Activated T-helper 2 cell treated with anti-CD3 and anti-CD28 coated beads, Interferon-gamma antibody, Interleukin-2, Interleukin-4, amounts not matched to agents 10 μg/mL and 5 μg/mL and 100 μg/mL, durations not matched to agents 14 hours and 24 hours and 36 hours (primary cell): ENCODE data around the gene BGLAP. TPM values are rescaled to one million over a fixed set of nuclear protein-coding genes. Genes with fewer than 3 reads are reported as not detected.

Source experiments
- DNase-seq: peaks from one replicate; pipeline ENCODE4 v3.0.0; 2021; ENCODE audit warnings: low spot score
- H3K27ac Mint-ChIP-seq: one replicate; pipeline ENCODE4 v1.8.0; 2021; ENCODE audit warnings: mixed read lengths
- H3K27me3 Mint-ChIP-seq: one replicate; pipeline ENCODE4 v1.8.0; 2021; ENCODE audit warnings: low read depth, mixed read lengths
- H3K36me3 Mint-ChIP-seq: one replicate; pipeline ENCODE4 v1.8.0; 2021; ENCODE audit warnings: low read depth, mixed read lengths
- H3K4me1 Mint-ChIP-seq: one replicate; pipeline ENCODE4 v1.8.0; 2021; ENCODE audit warnings: low read depth, mixed read lengths
- H3K4me3 Mint-ChIP-seq: one replicate; pipeline ENCODE4 v1.8.0; 2021; ENCODE audit warnings: low read depth, mild to moderate bottlenecking, moderate library complexity, mixed read lengths
- H3K9me3 Mint-ChIP-seq: one replicate; pipeline ENCODE4 v1.8.0; 2021; ENCODE audit warnings: mixed read lengths
- intact Hi-C: fragments of 100-400 bp; cut with micrococcal nuclease; formaldehyde crosslinking; loops from one replicate; pipeline ENCODE4 v1.15.1; 2023
- total RNA-seq: library from RNA; stranded (reverse); gene quantifications from 2 replicates; pipeline ENCODE4 v1.2.3, GENCODE V29; 2022

Gene BGLAP
- total RNA-seq, 1 donor from 2014 or later: 2.2 TPM

DNA sequence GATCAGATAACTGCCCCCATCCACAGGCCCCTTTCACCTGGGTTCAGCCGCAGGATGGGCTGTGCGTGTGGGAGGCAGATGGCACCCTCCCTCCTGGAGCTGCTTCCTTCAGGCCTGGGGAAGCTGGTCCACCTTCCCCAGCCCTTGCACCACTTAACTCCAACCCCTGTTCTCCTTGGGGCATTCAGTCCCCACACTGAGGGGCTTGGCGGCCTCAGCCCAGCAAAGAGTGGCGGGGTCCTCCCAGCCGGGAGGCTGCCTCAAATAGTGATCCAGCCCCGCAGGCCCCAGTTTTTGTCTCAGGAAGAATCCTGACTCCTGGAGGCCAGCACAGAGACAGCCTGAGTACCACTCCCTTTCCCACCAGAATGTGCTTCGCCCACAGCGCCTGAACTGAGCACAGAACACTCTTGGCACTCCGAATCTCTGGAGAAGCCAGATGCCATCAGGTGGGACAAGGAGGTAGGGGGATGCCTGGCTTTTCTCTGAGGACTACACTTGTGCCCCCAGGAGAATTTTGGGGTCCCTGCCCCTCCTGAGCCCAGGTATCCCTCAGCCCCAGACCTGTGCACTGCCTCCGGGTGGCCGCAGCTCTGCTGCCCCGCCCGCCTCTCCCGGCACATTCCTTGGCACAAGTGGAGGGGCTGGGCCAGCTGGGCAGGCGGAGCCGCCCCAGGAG lies 4.9 kb downstream of the BGLAP start:
- H3K36me3 Mint-ChIP-seq: peaks cover 28% of the 10 kb centered on the region
- intact Hi-C loops: no loop called here
- H3K27me3 Mint-ChIP-seq: no peaks in the 10 kb centered on the region
- DNase-seq: no peak
- H3K9me3 Mint-ChIP-seq: no peaks in the 10 kb centered on the region
- H3K4me1 Mint-ChIP-seq: peaks cover 14% of the 10 kb centered on the region
- H3K4me3 Mint-ChIP-seq: no peak overlapping the region
- no peak overlapping the region for H3K27ac Mint-ChIP-seq

DNA sequence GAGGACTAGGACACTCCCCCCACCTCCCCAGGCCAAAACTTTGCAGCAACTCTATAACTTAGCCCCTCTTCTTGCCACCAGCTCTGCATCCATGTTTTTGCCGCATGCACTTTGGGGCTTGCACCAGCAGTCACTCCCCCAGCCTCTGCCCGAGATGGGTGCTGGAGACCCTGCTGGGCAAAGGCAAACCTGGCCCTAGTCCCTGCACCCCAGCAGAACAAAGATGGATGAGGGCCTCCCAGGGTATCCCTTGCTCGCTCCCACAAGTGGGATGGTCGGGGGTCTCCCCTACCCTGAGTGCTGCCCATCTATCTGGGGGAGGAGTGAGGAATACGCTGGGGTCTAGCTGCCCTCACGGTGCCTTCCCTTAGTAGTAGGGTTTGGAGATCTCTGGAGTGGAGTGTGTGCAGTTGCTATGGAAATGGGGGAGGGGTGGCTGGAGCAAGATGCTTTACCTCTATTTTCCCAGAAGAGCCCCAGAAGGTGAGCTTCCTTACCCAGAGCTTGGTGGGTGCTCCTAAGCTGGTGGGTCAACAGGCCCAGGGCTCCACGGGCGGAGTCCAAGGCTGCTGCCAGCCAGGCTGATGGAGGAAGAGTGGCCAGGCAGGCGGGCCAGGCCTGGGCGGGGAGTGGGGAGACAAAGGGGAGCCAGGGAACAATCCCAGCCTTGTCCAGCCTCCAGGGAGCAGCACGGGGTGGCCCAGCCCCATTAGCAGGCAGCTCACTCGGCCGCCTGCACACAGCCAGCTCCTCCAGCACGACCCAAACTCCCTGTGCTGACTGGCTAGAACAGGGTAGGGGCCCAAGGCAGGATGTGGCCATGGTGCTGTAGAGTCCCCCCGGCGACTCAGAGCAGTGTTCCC lies 5.7 kb downstream of the BGLAP start, which contains the start of gene PAQR6:
PAQR6 (minus strand) TSS at position 597 of the 863 bp plus-strand sequence. CDS start 1,325 bp downstream, outside the sequence.
- Mint-ChIP-seq H3K36me3 (peaks cover 35% of the 10 kb centered on the region), H3K27ac (no peak within 1 kb of the TSS), H3K4me3 (no peak within 1 kb of the TSS), H3K9me3 (no peaks in the 10 kb centered on the region), H3K27me3 (no peaks in the 10 kb centered on the region), H3K4me1 (peaks cover 20% of the 10 kb centered on the region)
- intact Hi-C loops: no loop called here
- no peak for DNase-seq

DNA sequence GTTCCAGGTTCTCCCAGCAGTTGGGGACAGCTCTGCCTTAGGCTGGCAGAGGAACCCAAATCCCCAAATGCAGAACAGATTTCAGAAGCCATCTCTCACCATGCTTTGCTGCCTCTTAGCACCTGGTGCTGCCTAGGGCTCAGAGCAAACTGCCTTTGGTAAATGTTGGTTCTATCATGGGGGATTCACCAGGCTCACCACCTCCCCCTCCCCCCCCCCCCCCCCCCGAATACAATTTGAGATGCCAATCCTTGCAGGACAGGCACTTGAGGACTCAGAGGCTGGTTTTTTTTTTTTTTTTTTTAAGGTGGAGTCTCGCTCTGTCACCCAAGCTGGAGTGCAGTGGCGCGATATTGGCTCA lies 6.3 kb downstream of the BGLAP start:
- no peaks in the 10 kb centered on the region for H3K9me3 Mint-ChIP-seq
- intact Hi-C loops: no loop called here
- H3K27me3 Mint-ChIP-seq: no peaks in the 10 kb centered on the region
- DNase-seq: no peak
- H3K4me1 Mint-ChIP-seq: peaks cover 25% of the 10 kb centered on the region
- peaks cover 41% of the 10 kb centered on the region for H3K36me3 Mint-ChIP-seq
- no peak overlapping the region for H3K27ac Mint-ChIP-seq
- H3K4me3 Mint-ChIP-seq: no peak overlapping the region

DNA sequence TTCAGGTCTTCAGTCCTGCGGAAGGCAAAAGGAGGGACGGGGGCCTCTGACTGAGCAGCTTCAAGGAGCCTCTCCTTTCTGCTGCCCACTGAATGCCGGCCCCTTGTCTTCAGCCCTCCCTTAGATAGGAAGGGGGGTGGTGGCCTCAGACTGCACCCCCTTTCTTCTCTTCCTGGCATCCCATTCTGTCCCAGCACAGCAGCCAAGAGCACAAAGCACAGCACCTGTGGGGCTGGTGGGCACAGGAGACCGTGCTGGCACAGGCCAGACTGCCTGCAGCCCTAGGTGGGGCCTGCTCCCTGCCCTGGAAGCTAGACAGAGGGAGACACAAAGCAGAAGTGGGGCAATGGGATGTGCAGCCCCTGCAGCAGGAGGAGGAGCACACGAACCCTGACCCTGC lies 7.6 kb downstream of the BGLAP start:
- H3K9me3 Mint-ChIP-seq: no peaks in the 10 kb centered on the region
- DNase-seq: no peak
- no peak overlapping the region for H3K27ac Mint-ChIP-seq
- H3K4me1 Mint-ChIP-seq: peaks cover 21% of the 10 kb centered on the region
- intact Hi-C loops: no loop called here
- H3K4me3 Mint-ChIP-seq: no peak overlapping the region
- H3K36me3 Mint-ChIP-seq: peaks cover 49% of the 10 kb centered on the region
- H3K27me3 Mint-ChIP-seq: no peaks in the 10 kb centered on the region

DNA sequence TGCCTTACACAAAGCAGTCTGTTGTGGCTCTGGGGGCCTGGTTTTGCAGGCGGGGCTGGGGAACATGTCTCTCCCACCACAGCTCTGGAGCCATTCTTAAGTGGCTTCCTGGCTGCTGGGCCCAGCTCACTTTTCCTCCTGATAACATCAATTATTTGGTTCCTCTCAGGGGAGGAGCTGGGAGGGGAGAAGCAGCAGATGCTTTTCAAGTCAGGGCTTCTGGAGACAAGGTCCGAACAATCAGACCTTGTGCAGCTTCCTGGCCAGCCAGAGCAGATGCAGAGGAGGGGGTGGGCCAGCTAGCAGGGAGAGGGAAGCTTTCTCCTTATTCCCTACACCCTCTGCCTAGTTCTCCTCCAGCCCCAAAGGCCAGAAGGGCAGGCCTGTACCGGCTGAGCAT lies 9.5 kb downstream of the BGLAP start:
- Mint-ChIP-seq H3K27ac (no peak overlapping the region), H3K4me3 (no peak overlapping the region), H3K36me3 (peaks cover 57% of the 10 kb centered on the region), H3K4me1 (peaks cover 11% of the 10 kb centered on the region), H3K9me3 (no peaks in the 10 kb centered on the region), H3K27me3 (no peaks in the 10 kb centered on the region)
- no peak for DNase-seq
- intact Hi-C loops: no loop called here

DNA sequence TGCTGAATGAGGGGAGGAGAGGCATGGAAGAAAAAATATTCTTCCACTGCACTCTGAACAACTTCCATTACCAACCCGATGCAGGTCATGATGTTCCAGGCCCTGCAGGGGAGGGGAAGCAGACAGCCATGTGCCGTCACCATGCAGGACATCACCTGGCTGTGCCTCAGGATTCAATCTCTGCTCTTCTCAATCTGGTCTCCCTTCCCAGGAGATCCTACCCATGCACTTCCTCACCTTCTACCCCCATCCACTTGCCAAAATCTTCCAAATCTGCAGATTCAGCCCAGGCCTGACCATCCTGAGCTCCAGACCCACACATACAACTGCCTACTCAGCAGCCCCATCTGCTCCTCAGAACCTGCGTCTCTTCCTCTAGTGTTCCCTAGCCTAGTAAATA lies 11.7 kb downstream of the BGLAP start:
- intact Hi-C loops: no loop called here
- H3K36me3 Mint-ChIP-seq: peaks cover 74% of the 10 kb centered on the region
- H3K9me3 Mint-ChIP-seq: no peaks in the 10 kb centered on the region
- DNase-seq: no peak
- no peak overlapping the region for H3K4me3 Mint-ChIP-seq
- H3K27me3 Mint-ChIP-seq: no peaks in the 10 kb centered on the region
- peaks cover 21% of the 10 kb centered on the region for H3K4me1 Mint-ChIP-seq
- H3K27ac Mint-ChIP-seq: no peak overlapping the region

DNA sequence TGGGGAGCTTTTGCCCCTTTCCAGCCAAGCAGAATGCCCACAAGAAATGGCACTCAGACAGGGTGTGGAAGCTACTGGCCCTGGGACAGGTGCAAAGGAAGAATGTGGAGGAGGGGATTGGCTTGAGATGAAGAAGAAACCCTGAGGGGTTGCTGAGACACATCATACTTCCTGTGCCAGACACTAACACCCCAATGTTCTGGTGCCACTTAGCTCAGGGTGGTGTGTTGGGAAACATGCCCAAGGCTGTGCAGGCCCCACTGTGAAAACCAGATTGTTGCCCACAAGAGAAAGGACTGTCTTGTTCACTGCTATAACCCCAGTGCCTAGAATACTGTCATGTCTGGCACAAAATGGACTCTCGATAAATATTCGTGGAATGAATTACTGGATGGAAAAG lies 15.7 kb downstream of the BGLAP start:
- no peak overlapping the region for H3K4me3 Mint-ChIP-seq
- peaks cover 15% of the 10 kb centered on the region for H3K4me1 Mint-ChIP-seq
- peak overlapping the region; percentile 49 for H3K27ac Mint-ChIP-seq
- no peaks in the 10 kb centered on the region for H3K9me3 Mint-ChIP-seq
- DNase-seq: no peak
- peaks cover 69% of the 10 kb centered on the region for H3K36me3 Mint-ChIP-seq
- no peaks in the 10 kb centered on the region for H3K27me3 Mint-ChIP-seq
- intact Hi-C loops: no loop called here

DNA sequence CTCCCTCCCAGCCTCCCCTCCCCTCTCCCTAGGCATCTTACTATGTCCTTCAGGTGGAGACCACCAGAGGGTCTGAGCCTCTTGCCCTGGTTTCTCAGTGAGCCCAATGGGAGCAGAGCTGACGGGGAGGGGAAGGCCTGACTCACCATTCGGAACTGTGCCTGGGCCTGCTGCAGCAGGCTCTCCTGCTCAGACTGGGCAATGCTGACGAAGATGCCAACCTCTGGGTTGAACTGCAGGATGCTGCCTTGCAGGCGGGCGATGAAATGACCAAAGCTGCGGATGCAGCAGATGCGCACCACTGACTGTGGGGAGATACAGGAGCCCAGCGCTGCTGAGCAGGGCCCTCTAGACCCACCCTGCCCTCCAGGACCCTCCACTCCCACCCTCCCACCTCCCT lies 16.9 kb downstream of the BGLAP start:
- Mint-ChIP-seq H3K4me1 (peaks cover 10% of the 10 kb centered on the region), H3K4me3 (no peak overlapping the region), H3K9me3 (no peaks in the 10 kb centered on the region), H3K36me3 (peaks cover 71% of the 10 kb centered on the region), H3K27me3 (no peaks in the 10 kb centered on the region), H3K27ac (no peak overlapping the region)
- intact Hi-C loops: no loop called here
- DNase-seq: no peak

DNA sequence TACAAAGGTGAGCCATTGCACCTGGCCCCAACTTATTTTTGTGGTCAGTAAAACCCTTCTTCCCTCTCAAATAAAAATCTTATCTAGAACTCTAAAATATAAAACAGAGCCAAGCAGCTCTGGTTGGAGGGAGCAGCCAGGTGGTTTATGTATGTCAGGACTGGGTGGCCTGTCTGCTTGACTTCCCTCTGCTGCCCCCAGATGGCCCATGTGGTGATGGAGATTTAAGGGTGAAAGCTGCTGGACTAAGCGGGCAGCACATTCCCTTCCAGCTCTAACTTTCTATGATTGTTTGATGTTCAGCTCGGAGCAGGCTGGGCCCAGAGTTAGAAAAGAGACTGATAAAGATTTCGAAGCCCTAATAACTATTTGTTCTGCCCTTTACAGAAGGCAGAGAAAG lies 17.8 kb downstream of the BGLAP start:
- Mint-ChIP-seq H3K4me3 (no peak overlapping the region), H3K4me1 (peaks cover 10% of the 10 kb centered on the region), H3K27me3 (no peaks in the 10 kb centered on the region), H3K27ac (no peak overlapping the region), H3K9me3 (no peaks in the 10 kb centered on the region), H3K36me3 (peaks cover 74% of the 10 kb centered on the region)
- intact Hi-C loops: no loop called here
- no peak for DNase-seq

DNA sequence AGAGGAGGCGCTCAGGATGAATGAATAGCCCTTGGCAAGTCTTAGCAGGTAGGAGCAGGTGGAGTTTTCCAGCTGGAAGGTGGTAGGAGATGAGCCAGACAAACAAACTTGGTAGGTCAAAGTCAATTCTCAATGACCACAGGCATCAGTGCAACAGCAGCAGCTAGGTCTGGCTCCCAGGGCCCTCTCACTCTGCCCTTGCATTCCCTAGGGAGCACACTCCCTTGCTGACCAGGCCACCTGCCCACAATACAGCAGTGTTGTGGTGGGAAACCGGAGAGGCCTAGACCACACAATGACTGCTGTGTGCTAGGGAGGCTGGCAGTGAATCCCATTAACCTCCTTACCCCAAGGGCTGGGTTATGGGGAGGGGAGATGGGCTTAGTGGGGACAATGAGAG lies 18.9 kb downstream of the BGLAP start:
- no peak for DNase-seq
- H3K27me3 Mint-ChIP-seq: no peaks in the 10 kb centered on the region
- H3K36me3 Mint-ChIP-seq: peaks cover 81% of the 10 kb centered on the region
- peak overlapping the region; percentile 29 for H3K27ac Mint-ChIP-seq
- H3K4me1 Mint-ChIP-seq: peaks cover 10% of the 10 kb centered on the region
- H3K4me3 Mint-ChIP-seq: no peak overlapping the region
- intact Hi-C loops: no loop called here
- no peaks in the 10 kb centered on the region for H3K9me3 Mint-ChIP-seq

DNA sequence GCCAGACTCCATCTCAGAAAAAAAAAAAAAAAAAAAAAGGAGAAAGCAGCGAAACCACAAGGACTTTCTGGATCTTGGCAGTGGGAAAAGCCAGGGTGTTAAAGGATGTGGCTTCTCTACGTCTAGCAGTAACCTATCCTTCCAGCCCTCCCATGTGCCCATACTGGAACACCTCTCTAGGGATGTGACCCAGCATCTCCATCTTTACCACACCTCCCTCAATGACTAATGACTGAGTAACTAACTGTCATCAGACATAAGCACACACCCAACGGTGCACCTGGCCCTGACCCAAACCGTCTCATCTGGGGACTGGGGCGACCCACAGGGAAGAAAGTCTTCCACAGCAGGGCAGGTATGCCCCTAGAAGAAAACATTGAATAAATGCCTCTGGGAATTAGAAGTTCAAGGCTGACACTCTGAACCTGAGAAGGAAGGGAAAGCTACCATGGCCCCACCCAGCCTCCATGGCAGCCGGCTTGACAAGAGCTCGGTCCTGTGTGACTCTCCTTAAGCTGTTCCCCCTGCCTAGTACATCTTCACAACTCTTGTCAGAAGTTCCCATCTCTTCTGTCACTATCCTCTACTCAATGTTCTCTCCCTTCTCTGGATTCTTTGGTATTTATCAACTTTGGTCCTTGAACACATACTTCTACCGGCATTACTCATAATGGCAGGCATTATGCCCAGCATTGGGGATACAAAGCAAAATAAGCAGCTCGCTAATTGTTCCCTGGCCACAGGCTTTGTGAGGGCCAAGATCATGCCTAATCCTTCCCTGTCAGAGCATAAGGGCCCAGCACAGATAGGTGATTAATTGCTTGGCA lies 20.7 kb downstream of the BGLAP start:
- Mint-ChIP-seq H3K36me3 (peaks cover 84% of the 10 kb centered on the region), H3K9me3 (no peaks in the 10 kb centered on the region), H3K4me3 (no peak overlapping the region), H3K27me3 (no peaks in the 10 kb centered on the region), H3K4me1 (peaks cover 7% of the 10 kb centered on the region), H3K27ac (no peak overlapping the region)
- no peak for DNase-seq
- intact Hi-C loops: no loop called here

DNA sequence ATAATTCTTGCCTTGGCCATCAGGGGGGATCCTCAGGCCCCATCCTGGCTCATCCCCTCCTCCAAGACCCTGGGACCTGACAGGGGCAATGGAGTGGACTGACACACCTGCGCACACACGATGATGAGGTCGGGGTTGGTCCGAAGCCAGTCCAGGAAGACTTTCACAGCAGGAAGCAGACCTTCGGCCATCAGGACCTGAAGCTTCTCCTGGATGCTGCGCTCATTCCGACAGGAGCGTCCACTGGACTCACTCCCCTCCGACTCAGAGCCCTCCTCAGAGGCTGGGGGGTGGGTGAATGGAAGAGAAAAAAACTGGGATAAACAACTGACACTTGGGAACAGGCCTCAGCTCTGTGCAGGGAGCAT lies 21.3 kb downstream of the BGLAP start:
- Mint-ChIP-seq H3K4me3 (no peak overlapping the region), H3K27me3 (no peaks in the 10 kb centered on the region), H3K4me1 (peaks cover under 1% of the 10 kb centered on the region), H3K36me3 (peaks cover 84% of the 10 kb centered on the region), H3K27ac (no peak overlapping the region), H3K9me3 (no peaks in the 10 kb centered on the region)
- DNase-seq: no peak
- intact Hi-C loops: no loop called here

DNA sequence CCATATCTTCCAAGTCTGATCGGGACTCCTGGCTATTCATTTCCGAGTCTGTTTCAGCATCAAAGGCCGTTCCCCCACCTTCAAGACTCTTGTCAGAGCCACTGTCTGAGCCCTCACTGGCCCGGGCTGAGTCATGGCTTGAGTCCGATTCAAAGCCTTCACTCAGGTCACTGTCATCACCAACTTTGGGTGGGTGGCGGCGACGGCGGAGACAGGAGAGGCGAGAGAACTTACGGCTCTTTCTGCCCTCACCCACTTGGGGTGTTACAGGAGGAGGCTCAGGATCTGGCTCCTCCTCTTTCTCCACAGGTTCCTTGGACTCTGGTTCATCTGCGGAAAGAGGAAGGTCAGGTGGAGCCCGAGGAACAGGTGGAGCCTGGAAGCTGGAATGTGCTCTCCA lies 24.1 kb downstream of the BGLAP start:
- H3K9me3 Mint-ChIP-seq: no peaks in the 10 kb centered on the region
- H3K4me3 Mint-ChIP-seq: no peak overlapping the region
- no peak overlapping the region for H3K27ac Mint-ChIP-seq
- H3K4me1 Mint-ChIP-seq: no peaks in the 10 kb centered on the region
- H3K27me3 Mint-ChIP-seq: no peaks in the 10 kb centered on the region
- no peak for DNase-seq
- intact Hi-C loops: no loop called here
- H3K36me3 Mint-ChIP-seq: peaks cover 80% of the 10 kb centered on the region
